ENCODE results near the gene CCDC30.
"Not testable (repeated sequence)": the region's sequence is repeated elsewhere in the genome, so short reads cannot be mapped to it uniquely, and the experiment has no call there.

Gene CCDC30

GRCh38 chr1:42454403-42454802, 8.7 kb upstream of the CCDC30 start:
- FAIRE-seq = no peak

- no peak for FAIRE-seq
These were observed 6.9 kb upstream of the CCDC30 start, which contains the start of the genes PPCS and ZMYND12 for GRCh38 chr1:42456010-42456753. PPCS (plus strand) TSS chr1:42456543; CDS start chr1:42456566, 23 bp downstream. ZMYND12 (minus strand) TSS chr1:42456022; CDS start chr1:42455997, 25 bp downstream.

- FAIRE-seq = no peak
These were observed 6.4 kb upstream of the CCDC30 start for GRCh38 chr1:42456754-42457089.

GRCh38 chr1:42461196-42461595, 1.9 kb upstream of the CCDC30 start:
- FAIRE-seq = no peak

GRCh38 chr1:42463921-42464320, 835 bp downstream of the CCDC30 start:
- FAIRE-seq = no peak

- no peak for FAIRE-seq
These were observed 2.9 kb downstream of the CCDC30 start for GRCh38 chr1:42466030-42466429.

GRCh38 chr1:42469727-42470126, 6.6 kb downstream of the CCDC30 start:
- no peak for FAIRE-seq

- FAIRE-seq = no peak
These were observed 13.5 kb downstream of the CCDC30 start for GRCh38 chr1:42476605-42477004.

GRCh38 chr1:42477354-42477753, 14.3 kb downstream of the CCDC30 start:
- FAIRE-seq = not testable (repeated sequence)

GRCh38 chr1:42477775-42478174, 14.7 kb downstream of the CCDC30 start:
- no peak for FAIRE-seq

GRCh38 chr1:42479621-42480020, 16.5 kb downstream of the CCDC30 start:
- no peak for FAIRE-seq

- FAIRE-seq = no peak
These were observed 17.8 kb downstream of the CCDC30 start for GRCh38 chr1:42480921-42481320.

GRCh38 chr1:42482635-42483153, 19.6 kb downstream of the CCDC30 start:
- no peak for FAIRE-seq

GRCh38 chr1:42484382-42484781, 21.3 kb downstream of the CCDC30 start:
- no peak for FAIRE-seq

GRCh38 chr1:42490237-42490636, 27.2 kb downstream of the CCDC30 start:
- FAIRE-seq = no peak

- not testable (repeated sequence) for FAIRE-seq
These were observed 38.9 kb downstream of the CCDC30 start for GRCh38 chr1:42502031-42502430.

- FAIRE-seq = no peak
These were observed 41.5 kb downstream of the CCDC30 start for GRCh38 chr1:42504535-42505128.

GRCh38 chr1:42506576-42506975, 43.5 kb downstream of the CCDC30 start:
- FAIRE-seq = no peak

GRCh38 chr1:42511581-42512155, 48.6 kb downstream of the CCDC30 start:
- not testable (repeated sequence) for FAIRE-seq

- FAIRE-seq = no peak
These were observed 55.8 kb downstream of the CCDC30 start for GRCh38 chr1:42518908-42519307.

GRCh38 chr1:42523171-42523570, 60.1 kb downstream of the CCDC30 start:
- no peak for FAIRE-seq

- no peak for FAIRE-seq
These were observed 61.2 kb downstream of the CCDC30 start for GRCh38 chr1:42524330-42524729.

- no peak for FAIRE-seq
These were observed 66.7 kb downstream of the CCDC30 start for GRCh38 chr1:42529724-42530181.

- no peak for FAIRE-seq
These were observed 68.0 kb downstream of the CCDC30 start for GRCh38 chr1:42531043-42531442.
